ENCODE measurements around the gene INPP5E.

DNA sequence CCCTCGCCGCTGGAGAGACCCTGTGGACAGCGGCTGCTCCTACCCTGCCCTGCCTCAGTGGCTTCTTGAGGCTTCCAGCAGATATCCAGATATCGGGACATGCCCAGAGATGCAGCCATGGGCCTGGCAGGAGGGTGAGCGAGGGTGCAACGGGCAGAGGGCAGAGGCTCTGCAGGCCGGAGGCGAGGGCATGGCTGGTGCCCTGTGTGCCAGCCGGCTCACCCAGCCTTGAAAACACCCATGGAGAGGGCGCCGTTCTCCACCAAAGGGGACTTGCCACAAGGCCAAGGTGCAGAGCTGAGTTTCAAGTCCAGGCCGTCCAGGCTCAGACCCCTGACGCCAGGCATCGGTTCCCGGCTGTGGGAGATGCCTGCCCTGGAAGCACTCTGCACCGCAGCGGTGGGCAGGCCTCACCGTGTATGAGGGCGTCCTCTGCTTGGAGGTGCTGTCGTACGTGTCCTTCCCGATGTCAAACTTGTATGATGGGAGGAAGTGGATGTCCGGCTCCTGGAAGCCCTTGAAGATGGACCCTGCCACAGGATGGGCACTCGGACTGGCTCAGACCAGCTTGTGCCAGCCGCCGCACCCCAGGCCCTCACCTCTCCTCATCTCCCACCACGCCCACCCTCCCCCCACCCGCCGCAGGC, 8.9 kb downstream of the INPP5E start:
- TF ChIP-seq, protein P1, sequence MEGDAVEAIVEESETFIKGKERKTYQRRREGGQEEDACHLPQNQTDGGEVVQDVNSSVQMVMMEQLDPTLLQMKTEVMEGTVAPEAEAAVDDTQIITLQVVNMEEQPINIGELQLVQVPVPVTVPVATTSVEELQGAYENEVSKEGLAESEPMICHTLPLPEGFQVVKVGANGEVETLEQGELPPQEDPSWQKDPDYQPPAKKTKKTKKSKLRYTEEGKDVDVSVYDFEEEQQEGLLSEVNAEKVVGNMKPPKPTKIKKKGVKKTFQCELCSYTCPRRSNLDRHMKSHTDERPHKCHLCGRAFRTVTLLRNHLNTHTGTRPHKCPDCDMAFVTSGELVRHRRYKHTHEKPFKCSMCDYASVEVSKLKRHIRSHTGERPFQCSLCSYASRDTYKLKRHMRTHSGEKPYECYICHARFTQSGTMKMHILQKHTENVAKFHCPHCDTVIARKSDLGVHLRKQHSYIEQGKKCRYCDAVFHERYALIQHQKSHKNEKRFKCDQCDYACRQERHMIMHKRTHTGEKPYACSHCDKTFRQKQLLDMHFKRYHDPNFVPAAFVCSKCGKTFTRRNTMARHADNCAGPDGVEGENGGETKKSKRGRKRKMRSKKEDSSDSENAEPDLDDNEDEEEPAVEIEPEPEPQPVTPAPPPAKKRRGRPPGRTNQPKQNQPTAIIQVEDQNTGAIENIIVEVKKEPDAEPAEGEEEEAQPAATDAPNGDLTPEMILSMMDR (conservative IDR thresholded peaks at IDR 0.05) = no peak
- no peak for TF ChIP-seq EZH2 (IDR thresholded peaks at IDR 0.05; ENCODE audit: low read depth)

Data from PC-9 (cell line).